K562 (cell line): ENCODE results near the gene GART. TPM values are rescaled to one million over a fixed set of nuclear protein-coding genes. Genes with fewer than 3 reads are reported as not detected.
A peak's percentile ranks its signal among the peaks of the same experiment; 100 is the strongest.

ENCODE experiments used
- BACH1 ChIP-seq: fragments of 200-800 bp; sonication (Bioruptor generic); IDR thresholded peaks from 2 replicates; pipeline ENCODE4 v1.6.1; 2016; ENCODE audit warnings: missing genetic modification characterization, missing compliant biosample characterization
- BHLHE40 ChIP-seq: IDR thresholded peaks from 2 replicates; pipeline ENCODE4 v1.6.1; 2011; ENCODE audit warnings: low read length, improper control_type of control experiment
- CHCHD3 ChIP-seq: fragments of 250-450 bp; sonication (Bioruptor Pico); IDR thresholded peaks from 2 replicates; pipeline ENCODE4 v2.1.2; 2022; ENCODE audit warnings: mild to moderate bottlenecking
- CREM ChIP-seq: IDR thresholded peaks from 2 replicates; pipeline ENCODE4 v1.6.1; 2014; ENCODE audit warnings: antibody characterized with exemption, low read depth
- CXXC5 ChIP-seq: fragments of 250-450 bp; sonication (Bioruptor Pico); IDR thresholded peaks from 2 replicates; pipeline ENCODE4 v1.8.0; 2022; ENCODE audit warnings: inconsistent platforms, mild to moderate bottlenecking, moderate library complexity
- KDM5B ChIP-seq: fragments of 200-600 bp; sonication (generic); IDR thresholded peaks from 2 replicates; pipeline ENCODE4 v1.6.1; 2012; ENCODE audit warnings: low read depth, mild to moderate bottlenecking, moderate library complexity, low read length, control low read depth, inconsistent platforms; ENCODE audit not compliant: insufficient replicate concordance
- MECOM ChIP-seq: fragments of 250-450 bp; sonication (Bioruptor Pico); IDR thresholded peaks from 2 replicates; pipeline ENCODE4 v1.8.0; 2022; ENCODE audit warnings: inconsistent platforms
- MTA2 ChIP-seq: fragments of 450-650 bp; IDR thresholded peaks from 2 replicates; pipeline ENCODE4 v1.6.1; 2016; ENCODE audit warnings: low read depth
- NR2C2 ChIP-seq, 2 experiments: fragments of 200-800 bp in 1 of 2; sonication (Bioruptor generic) in 1 of 2; sonication (generic) in 1 of 2; formaldehyde crosslinking in 1 of 2; IDR thresholded peaks; 2 replicates each; pipeline versions ENCODE4 v1.6.1 to v1.8.0; 2016 to 2022; ENCODE audit warnings: mild to moderate bottlenecking in 1 of 2, missing compliant biosample characterization in 1 of 2, missing genetic modification characterization in 1 of 2, missing genetic modification reagents in 1 of 2
- ZBTB17 ChIP-seq: fragments of 450-650 bp; formaldehyde crosslinking; IDR thresholded peaks from 2 replicates; pipeline ENCODE4 v1.4.0; 2020; ENCODE audit warnings: mild to moderate bottlenecking
- ZC3H11A ChIP-seq: IDR thresholded peaks from 2 replicates; pipeline ENCODE4 v1.6.1; 2012; ENCODE audit warnings: low read depth, low read length, improper control_type of control experiment
- ZNF316 ChIP-seq: fragments of 450-650 bp; IDR thresholded peaks from 2 replicates; pipeline ENCODE4 v1.6.1; 2016
- ZNF431 ChIP-seq: sonication (generic); formaldehyde crosslinking; IDR thresholded peaks from 2 replicates; pipeline ENCODE4 v1.8.0; 2022; ENCODE audit warnings: mild to moderate bottlenecking, missing genetic modification reagents
- ZNF561 ChIP-seq: fragments of 450-650 bp; formaldehyde crosslinking; conservative IDR thresholded peaks from 2 replicates; pipeline ENCODE4 v1.4.0; 2020; ENCODE audit warnings: mild to moderate bottlenecking, moderate library complexity
- ZNF780A ChIP-seq: fragments of 250-450 bp; sonication (Bioruptor Pico); IDR thresholded peaks from 2 replicates; pipeline ENCODE4 v1.5.0; 2021; ENCODE audit warnings: mild to moderate bottlenecking
- polyA plus RNA-seq, 8 experiments: library from polyadenylated mRNA; depleted of rRNA in 4 of 8; stranded (reverse) in 5 of 8; unstranded in 3 of 8; fragments of >200 nt; fragmentation: Nextera tagmentation in 2 of 8; fragmentation: Illumina TruSeq in 1 of 8; extraction: Ambion mirVana in 2 of 8; extraction: Trizol in 1 of 8; gene quantifications; 2 replicates each; pipeline versions ENCODE4 v1.2.1 to v1.2.3, GENCODE V29; 2011 to 2014; ENCODE audit warnings: inconsistent platforms in 1 of 8, missing spikeins in 1 of 8
- total RNA-seq, 7 experiments: library from RNA; depleted of rRNA in 6 of 7; stranded (reverse); fragments of >200 nt in 6 of 7; fragmentation: Illumina TruSeq in 2 of 7; extraction: Trizol in 2 of 7; gene quantifications; 2 replicates each; pipeline versions ENCODE4 v1.2.1 to v1.2.3, GENCODE V29; 2011 to 2021; ENCODE audit warnings: low replicate concordance in 1 of 7
- TF ChIP-seq, protein P1 (sequence below): fragments of 450-650 bp; IDR thresholded peaks from 2 replicates; pipeline ENCODE4 v1.6.1; 2016; ENCODE audit warnings: mild to moderate bottlenecking
- TF ChIP-seq, protein P2 (sequence below): sonication (generic); formaldehyde crosslinking; IDR thresholded peaks from 2 replicates; pipeline ENCODE4 v1.8.0; 2023; ENCODE audit warnings: mild to moderate bottlenecking, missing genetic modification reagents
- TF ChIP-seq, protein P3 (sequence below): sonication (generic); formaldehyde crosslinking; IDR thresholded peaks from 2 replicates; pipeline ENCODE4 v1.8.0; 2022; ENCODE audit warnings: missing genetic modification reagents, mild to moderate bottlenecking, moderate library complexity, borderline replicate concordance
- TF ChIP-seq, protein P4 (sequence below): fragments of 200-400 bp; formaldehyde crosslinking; IDR thresholded peaks from 2 replicates; pipeline ENCODE4 v1.6.1; 2017; ENCODE audit warnings: mild to moderate bottlenecking, low read depth, low read length, moderate library complexity
- TF ChIP-seq, protein P5 (sequence below), 2 experiments: fragments of 250-450 bp in 1 of 2; fragments of 450-650 bp in 1 of 2; sonication (Bioruptor Pico) in 1 of 2; IDR thresholded peaks; 2 replicates each; pipeline versions ENCODE4 v1.6.1 to v1.8.0; 2016 to 2021; ENCODE audit warnings: mild to moderate bottlenecking in 2 of 2, moderate library complexity in 2 of 2, missing compliant biosample characterization in 1 of 2, missing genetic modification characterization in 1 of 2

Gene GART
- total and polyA plus RNA-seq, 9 of the 15 experiments (the other 6 are each of a cell fraction or from before 2014, with no cell fraction given), result 141 to 429 (median 349) TPM

DNA sequence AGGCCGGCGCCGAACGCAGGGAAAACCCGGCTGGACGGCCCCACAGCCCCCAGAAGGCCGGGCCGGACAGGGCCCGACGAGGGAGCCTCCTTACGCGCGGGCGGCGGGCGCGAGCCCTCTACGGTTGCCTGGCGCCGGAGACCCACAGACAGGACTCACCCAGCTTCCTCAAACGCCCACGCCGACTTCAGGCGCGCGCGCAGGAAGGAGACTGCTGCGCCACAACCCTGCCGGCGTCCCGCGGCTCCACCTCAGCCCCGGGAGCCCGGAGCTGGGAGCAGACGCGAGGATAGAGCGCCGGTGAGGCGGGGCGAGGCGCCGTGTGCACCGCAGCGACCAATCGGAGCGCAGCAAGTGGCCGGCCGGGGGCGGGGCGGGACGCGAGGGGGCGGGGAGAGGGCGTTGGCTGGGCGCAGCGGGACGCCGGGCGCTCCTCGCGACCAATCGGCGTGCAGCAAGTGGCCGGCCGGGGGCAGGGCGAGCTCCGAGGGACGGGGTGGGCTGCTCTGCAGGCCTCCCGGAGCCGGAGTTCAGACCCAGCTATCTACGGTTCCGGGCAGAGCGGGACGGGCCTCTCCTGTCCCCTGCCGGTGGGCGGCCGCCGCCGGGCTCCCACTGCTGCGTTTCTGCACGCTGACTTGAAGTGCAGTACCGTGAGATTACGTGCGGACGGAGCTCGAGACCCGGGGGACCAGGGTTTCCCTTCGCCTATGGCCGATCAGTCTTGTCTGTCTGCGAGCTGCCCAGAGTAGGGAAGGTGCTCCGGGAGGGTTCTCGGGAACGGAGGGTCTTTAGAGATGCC, 62.0 kb downstream of the GART start, which contains the start of gene TMEM50B (continued):
- TF ChIP-seq, protein P1, sequence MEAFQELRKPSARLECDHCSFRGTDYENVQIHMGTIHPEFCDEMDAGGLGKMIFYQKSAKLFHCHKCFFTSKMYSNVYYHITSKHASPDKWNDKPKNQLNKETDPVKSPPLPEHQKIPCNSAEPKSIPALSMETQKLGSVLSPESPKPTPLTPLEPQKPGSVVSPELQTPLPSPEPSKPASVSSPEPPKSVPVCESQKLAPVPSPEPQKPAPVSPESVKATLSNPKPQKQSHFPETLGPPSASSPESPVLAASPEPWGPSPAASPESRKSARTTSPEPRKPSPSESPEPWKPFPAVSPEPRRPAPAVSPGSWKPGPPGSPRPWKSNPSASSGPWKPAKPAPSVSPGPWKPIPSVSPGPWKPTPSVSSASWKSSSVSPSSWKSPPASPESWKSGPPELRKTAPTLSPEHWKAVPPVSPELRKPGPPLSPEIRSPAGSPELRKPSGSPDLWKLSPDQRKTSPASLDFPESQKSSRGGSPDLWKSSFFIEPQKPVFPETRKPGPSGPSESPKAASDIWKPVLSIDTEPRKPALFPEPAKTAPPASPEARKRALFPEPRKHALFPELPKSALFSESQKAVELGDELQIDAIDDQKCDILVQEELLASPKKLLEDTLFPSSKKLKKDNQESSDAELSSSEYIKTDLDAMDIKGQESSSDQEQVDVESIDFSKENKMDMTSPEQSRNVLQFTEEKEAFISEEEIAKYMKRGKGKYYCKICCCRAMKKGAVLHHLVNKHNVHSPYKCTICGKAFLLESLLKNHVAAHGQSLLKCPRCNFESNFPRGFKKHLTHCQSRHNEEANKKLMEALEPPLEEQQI, result no peak
- 0 out of 2 replicates have a peak, but pooled peaks have one; percentile 28 for TF ChIP-seq ZBTB17 (CRISPR knock-in tag)
- TF ChIP-seq CXXC5 (CRISPR knock-in tag), result peak; percentile 89
- no peak for TF ChIP-seq CHCHD3 (CRISPR knock-in tag)
- peak; percentile 68 for TF ChIP-seq BHLHE40
- TF ChIP-seq NR2C2 (CRISPR knock-in tag; IDR thresholded peaks at IDR 0.05), result no peak
- TF ChIP-seq NR2C2 (tag; IDR thresholded peaks at IDR 0.05), result no peak; the same call in 1 of the 2 replicates
- TF ChIP-seq MTA2, result no peak
- no peak; the same call in 1 of the 2 replicates for TF ChIP-seq ZNF431 (CRISPR knock-in tag)
- TF ChIP-seq ZNF780A (CRISPR knock-in tag), result no peak
- no peak for TF ChIP-seq ZC3H11A
- TF ChIP-seq, protein P2, sequence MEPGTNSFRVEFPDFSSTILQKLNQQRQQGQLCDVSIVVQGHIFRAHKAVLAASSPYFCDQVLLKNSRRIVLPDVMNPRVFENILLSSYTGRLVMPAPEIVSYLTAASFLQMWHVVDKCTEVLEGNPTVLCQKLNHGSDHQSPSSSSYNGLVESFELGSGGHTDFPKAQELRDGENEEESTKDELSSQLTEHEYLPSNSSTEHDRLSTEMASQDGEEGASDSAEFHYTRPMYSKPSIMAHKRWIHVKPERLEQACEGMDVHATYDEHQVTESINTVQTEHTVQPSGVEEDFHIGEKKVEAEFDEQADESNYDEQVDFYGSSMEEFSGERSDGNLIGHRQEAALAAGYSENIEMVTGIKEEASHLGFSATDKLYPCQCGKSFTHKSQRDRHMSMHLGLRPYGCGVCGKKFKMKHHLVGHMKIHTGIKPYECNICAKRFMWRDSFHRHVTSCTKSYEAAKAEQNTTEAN, result no peak
- TF ChIP-seq, protein P3, sequence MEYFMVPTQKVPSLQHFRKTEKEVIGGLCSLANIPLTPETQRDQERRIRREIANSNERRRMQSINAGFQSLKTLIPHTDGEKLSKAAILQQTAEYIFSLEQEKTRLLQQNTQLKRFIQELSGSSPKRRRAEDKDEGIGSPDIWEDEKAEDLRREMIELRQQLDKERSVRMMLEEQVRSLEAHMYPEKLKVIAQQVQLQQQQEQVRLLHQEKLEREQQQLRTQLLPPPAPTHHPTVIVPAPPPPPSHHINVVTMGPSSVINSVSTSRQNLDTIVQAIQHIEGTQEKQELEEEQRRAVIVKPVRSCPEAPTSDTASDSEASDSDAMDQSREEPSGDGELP (CRISPR knock-in tag), result peak; percentile 88
- TF ChIP-seq ZNF561 (CRISPR knock-in tag), result no peak
- TF ChIP-seq BACH1, result no peak
- TF ChIP-seq, protein P4, sequence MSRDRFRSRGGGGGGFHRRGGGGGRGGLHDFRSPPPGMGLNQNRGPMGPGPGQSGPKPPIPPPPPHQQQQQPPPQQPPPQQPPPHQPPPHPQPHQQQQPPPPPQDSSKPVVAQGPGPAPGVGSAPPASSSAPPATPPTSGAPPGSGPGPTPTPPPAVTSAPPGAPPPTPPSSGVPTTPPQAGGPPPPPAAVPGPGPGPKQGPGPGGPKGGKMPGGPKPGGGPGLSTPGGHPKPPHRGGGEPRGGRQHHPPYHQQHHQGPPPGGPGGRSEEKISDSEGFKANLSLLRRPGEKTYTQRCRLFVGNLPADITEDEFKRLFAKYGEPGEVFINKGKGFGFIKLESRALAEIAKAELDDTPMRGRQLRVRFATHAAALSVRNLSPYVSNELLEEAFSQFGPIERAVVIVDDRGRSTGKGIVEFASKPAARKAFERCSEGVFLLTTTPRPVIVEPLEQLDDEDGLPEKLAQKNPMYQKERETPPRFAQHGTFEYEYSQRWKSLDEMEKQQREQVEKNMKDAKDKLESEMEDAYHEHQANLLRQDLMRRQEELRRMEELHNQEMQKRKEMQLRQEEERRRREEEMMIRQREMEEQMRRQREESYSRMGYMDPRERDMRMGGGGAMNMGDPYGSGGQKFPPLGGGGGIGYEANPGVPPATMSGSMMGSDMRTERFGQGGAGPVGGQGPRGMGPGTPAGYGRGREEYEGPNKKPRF, result no peak
- TF ChIP-seq, protein P5, sequence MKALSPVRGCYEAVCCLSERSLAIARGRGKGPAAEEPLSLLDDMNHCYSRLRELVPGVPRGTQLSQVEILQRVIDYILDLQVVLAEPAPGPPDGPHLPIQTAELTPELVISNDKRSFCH (CRISPR knock-in tag; IDR thresholded peaks at IDR 0.05), result no peak
- TF ChIP-seq, protein P5 (tag; IDR thresholded peaks at IDR 0.05), result 0 out of 2 replicates have a peak, but pooled peaks have one; percentile 57
- peak; percentile 88 for TF ChIP-seq CREM
- peak; percentile 94 for TF ChIP-seq KDM5B
- TF ChIP-seq MECOM (CRISPR knock-in tag), result no peak
- TF ChIP-seq ZNF316, result no peak
